Choroid plexus epithelial cell (primary cell): ENCODE results near the gene UBE2H.

Experiments
- DNase-seq: peaks from one replicate; pipeline ENCODE4 v3.0.0-alpha.2; 2010; ENCODE audit warnings: low read depth
- H3K4me3 ChIP-seq: 2 replicates; pipeline ENCODE4 v1.5.1; 2011; ENCODE audit warnings: low read depth, mild to moderate bottlenecking, control low read depth, low read length, moderate library complexity
- CTCF ChIP-seq: conservative IDR thresholded peaks from 2 replicates; pipeline ENCODE4 v1.5.1; 2011; ENCODE audit warnings: low read depth, mild to moderate bottlenecking, control low read depth, inconsistent platforms, low read length, moderate library complexity

Gene UBE2H

GRCh38 chr7:129959471-129960203, 6.9 kb upstream of the UBE2H start:
- no peak overlapping the region for H3K4me3 ChIP-seq
- peak; percentile 30 for DNase-seq
- TF ChIP-seq CTCF, result no peak

GRCh38 chr7:129958643-129959470, 6.1 kb upstream of the UBE2H start:
- peak; percentile 83 for DNase-seq
- no peak overlapping the region for H3K4me3 ChIP-seq
- no peak for TF ChIP-seq CTCF

- TF ChIP-seq CTCF, result no peak
- no peak overlapping the region for H3K4me3 ChIP-seq
- DNase-seq, result no peak
These were observed 3.3 kb upstream of the UBE2H start for GRCh38 chr7:129955993-129956543.

GRCh38 chr7:129952086-129952652, 591 bp downstream of the UBE2H start:
- H3K4me3 ChIP-seq, result peak overlapping the region; percentile 85
- DNase-seq, result peak; percentile 31
- no peak for TF ChIP-seq CTCF

- no peak for TF ChIP-seq CTCF
- peak overlapping the region; percentile 85 for H3K4me3 ChIP-seq
- peak; percentile 37 for DNase-seq
These were observed 1.3 kb downstream of the UBE2H start for GRCh38 chr7:129951226-129952085.

GRCh38 chr7:129950933-129951225, 1.9 kb downstream of the UBE2H start:
- DNase-seq, result no peak
- no peak for TF ChIP-seq CTCF
- H3K4me3 ChIP-seq, result peak overlapping the region; percentile 85
